ENCODE data around the gene BNC2. TPM values are rescaled to one million over a fixed set of nuclear protein-coding genes. Genes with fewer than 3 reads are reported as not detected.

The BNC2 gene
- polyA plus RNA-seq, 1 donor from 2014 or later, result not detected

GRCh38 chr9:16773116-16773515, 97.4 kb downstream of the BNC2 start:
- Mint-ChIP-seq H3K27ac (no peak overlapping the region), H3K36me3 (no peaks in the 10 kb centered on the region), H3K27me3 (no peaks in the 10 kb centered on the region), H3K9me3 (peaks cover 3 to 6% (median 3%) of the 10 kb centered on the region in 3 donors), H3K4me3 (no peak overlapping the region), H3K4me1 (no peaks in the 10 kb centered on the region)

- Mint-ChIP-seq H3K4me3 (no peak overlapping the region), H3K27me3 (no peaks in the 10 kb centered on the region), H3K27ac (no peak overlapping the region), H3K4me1 (no peaks in the 10 kb centered on the region), H3K36me3 (no peaks in the 10 kb centered on the region), H3K9me3 (peaks cover 3 to 5% (median 5%) of the 10 kb centered on the region in 3 donors)
Measured at GRCh38 chr9:16771356-16771755, 99.1 kb downstream of the BNC2 start.

- no peaks in the 10 kb centered on the region for H3K4me1 Mint-ChIP-seq
- no peaks in the 10 kb centered on the region for H3K36me3 Mint-ChIP-seq
- H3K27ac Mint-ChIP-seq, result no peak overlapping the region
- no peak overlapping the region for H3K4me3 Mint-ChIP-seq
- H3K27me3 Mint-ChIP-seq, result no peaks in the 10 kb centered on the region
- peaks cover 5 to 6% (median 5%) of the 10 kb centered on the region in 3 donors for H3K9me3 Mint-ChIP-seq
Measured at GRCh38 chr9:16769291-16769690, 101.2 kb downstream of the BNC2 start.

- H3K27me3 Mint-ChIP-seq, result no peaks in the 10 kb centered on the region
- no peak overlapping the region for H3K4me3 Mint-ChIP-seq
- H3K4me1 Mint-ChIP-seq, result no peaks in the 10 kb centered on the region
- H3K36me3 Mint-ChIP-seq, result no peaks in the 10 kb centered on the region
- H3K9me3 Mint-ChIP-seq, result peaks cover 5 to 6% (median 5%) of the 10 kb centered on the region in 3 donors
- H3K27ac Mint-ChIP-seq, result no peak overlapping the region
Measured at GRCh38 chr9:16768816-16769215, 101.7 kb downstream of the BNC2 start.

- Mint-ChIP-seq H3K4me1 (no peaks in the 10 kb centered on the region), H3K36me3 (no peaks in the 10 kb centered on the region), H3K4me3 (no peak overlapping the region), H3K27me3 (no peaks in the 10 kb centered on the region), H3K9me3 (peaks cover 3 to 7% (median 5%) of the 10 kb centered on the region in 3 donors), H3K27ac (no peak overlapping the region)
Measured at GRCh38 chr9:16767366-16767765, 103.1 kb downstream of the BNC2 start.

- H3K36me3 Mint-ChIP-seq, result no peaks in the 10 kb centered on the region
- no peak overlapping the region for H3K27ac Mint-ChIP-seq
- no peaks in the 10 kb centered on the region for H3K4me1 Mint-ChIP-seq
- no peak overlapping the region for H3K4me3 Mint-ChIP-seq
- peaks cover 3 to 7% (median 5%) of the 10 kb centered on the region in 3 donors for H3K9me3 Mint-ChIP-seq
- no peaks in the 10 kb centered on the region for H3K27me3 Mint-ChIP-seq
Measured at GRCh38 chr9:16763946-16764345, 106.5 kb downstream of the BNC2 start.

GRCh38 chr9:16755467-16756160, 114.9 kb downstream of the BNC2 start:
- Mint-ChIP-seq H3K36me3 (no peaks in the 10 kb centered on the region), H3K4me3 (no peak overlapping the region), H3K9me3 (peaks cover 2 to 16% (median 2%) of the 10 kb centered on the region in 3 donors), H3K4me1 (no peaks in the 10 kb centered on the region), H3K27me3 (no peaks in the 10 kb centered on the region), H3K27ac (no peak overlapping the region)

GRCh38 chr9:16754662-16755061, 115.8 kb downstream of the BNC2 start:
- Mint-ChIP-seq H3K27me3 (no peaks in the 10 kb centered on the region), H3K27ac (no peak overlapping the region), H3K4me3 (no peak overlapping the region), H3K4me1 (no peaks in the 10 kb centered on the region), H3K36me3 (no peaks in the 10 kb centered on the region), H3K9me3 (peaks cover 2 to 21% (median 4%) of the 10 kb centered on the region in 3 donors)

- H3K4me3 Mint-ChIP-seq, result no peak overlapping the region
- peaks cover 2 to 21% (median 4%) of the 10 kb centered on the region in 3 donors for H3K9me3 Mint-ChIP-seq
- no peak overlapping the region for H3K27ac Mint-ChIP-seq
- H3K4me1 Mint-ChIP-seq, result no peaks in the 10 kb centered on the region
- no peaks in the 10 kb centered on the region for H3K27me3 Mint-ChIP-seq
- H3K36me3 Mint-ChIP-seq, result no peaks in the 10 kb centered on the region
Measured at GRCh38 chr9:16753256-16753655, 117.2 kb downstream of the BNC2 start.

GRCh38 chr9:16752601-16753000, 117.9 kb downstream of the BNC2 start:
- Mint-ChIP-seq H3K36me3 (no peaks in the 10 kb centered on the region), H3K4me1 (no peaks in the 10 kb centered on the region), H3K27ac (no peak overlapping the region), H3K9me3 (peaks cover 4 to 24% (median 6%) of the 10 kb centered on the region in 3 donors), H3K4me3 (no peak overlapping the region), H3K27me3 (no peaks in the 10 kb centered on the region)

GRCh38 chr9:16750553-16750952, 119.9 kb downstream of the BNC2 start:
- Mint-ChIP-seq H3K36me3 (no peaks in the 10 kb centered on the region), H3K27me3 (no peaks in the 10 kb centered on the region), H3K4me1 (no peaks in the 10 kb centered on the region), H3K4me3 (no peak overlapping the region), H3K9me3 (peaks cover 2 to 22% (median 4%) of the 10 kb centered on the region in 3 donors), H3K27ac (no peak overlapping the region)

- no peaks in the 10 kb centered on the region for H3K36me3 Mint-ChIP-seq
- H3K9me3 Mint-ChIP-seq, result peaks cover 3 to 12% (median 6%) of the 10 kb centered on the region in 3 donors
- no peaks in the 10 kb centered on the region for H3K27me3 Mint-ChIP-seq
- no peaks in the 10 kb centered on the region for H3K4me1 Mint-ChIP-seq
- H3K27ac Mint-ChIP-seq, result no peak overlapping the region
- no peak overlapping the region for H3K4me3 Mint-ChIP-seq
Measured at GRCh38 chr9:16745359-16745758, 125.1 kb downstream of the BNC2 start.

GRCh38 chr9:16744394-16744793, 126.1 kb downstream of the BNC2 start:
- Mint-ChIP-seq H3K27me3 (no peaks in the 10 kb centered on the region), H3K4me3 (no peak overlapping the region), H3K27ac (no peak overlapping the region), H3K4me1 (no peaks in the 10 kb centered on the region), H3K36me3 (no peaks in the 10 kb centered on the region), H3K9me3 (peaks cover 2 to 10% (median 6%) of the 10 kb centered on the region in 3 donors)

GRCh38 chr9:16743375-16743774, 127.1 kb downstream of the BNC2 start:
- H3K36me3 Mint-ChIP-seq, result no peaks in the 10 kb centered on the region
- H3K9me3 Mint-ChIP-seq, result peaks cover 2 to 10% (median 6%) of the 10 kb centered on the region in 3 donors
- H3K27ac Mint-ChIP-seq, result no peak overlapping the region
- no peaks in the 10 kb centered on the region for H3K4me1 Mint-ChIP-seq
- no peaks in the 10 kb centered on the region for H3K27me3 Mint-ChIP-seq
- H3K4me3 Mint-ChIP-seq, result no peak overlapping the region

GRCh38 chr9:16735001-16735400, 135.5 kb downstream of the BNC2 start:
- Mint-ChIP-seq H3K27me3 (no peaks in the 10 kb centered on the region), H3K4me1 (no peaks in the 10 kb centered on the region), H3K27ac (no peak overlapping the region), H3K36me3 (no peaks in the 10 kb centered on the region), H3K9me3 (no peaks in the 10 kb centered on the region), H3K4me3 (no peak overlapping the region)

- Mint-ChIP-seq H3K27me3 (peaks cover 3% of the 10 kb centered on the region), H3K4me3 (no peak overlapping the region), H3K9me3 (no peaks in the 10 kb centered on the region), H3K27ac (no peak overlapping the region), H3K4me1 (no peaks in the 10 kb centered on the region), H3K36me3 (no peaks in the 10 kb centered on the region)
Measured at GRCh38 chr9:16732546-16732945, 137.9 kb downstream of the BNC2 start.

Data from IgD-negative memory B cell (primary cell).